Thyroid gland (tissue), 4 donors: ENCODE results near the gene ZCCHC18.

Experiments
- POLR2A ChIP-seq, 2 donors: fragments of 450-650 bp; IDR thresholded peaks; one replicate each; pipeline ENCODE4 v1.6.1; 2017; ENCODE audit warnings: antibody characterized with exemption in 2 of 2, mild to moderate bottlenecking in 2 of 2, moderate library complexity in 1 of 2
- TF ChIP-seq, protein P1 (sequence below), 6 experiments: fragments of 200-600 bp in 3 of 6; fragments of 450-650 bp in 3 of 6; sonication (generic) in 3 of 6; IDR thresholded peaks; one replicate each; pipeline ENCODE4 v1.5.1; 2016 to 2019; ENCODE audit warnings: antibody characterized with exemption in 6 of 6, mild to moderate bottlenecking in 2 of 6, inconsistent platforms in 1 of 6, moderate library complexity in 1 of 6

DNA sequence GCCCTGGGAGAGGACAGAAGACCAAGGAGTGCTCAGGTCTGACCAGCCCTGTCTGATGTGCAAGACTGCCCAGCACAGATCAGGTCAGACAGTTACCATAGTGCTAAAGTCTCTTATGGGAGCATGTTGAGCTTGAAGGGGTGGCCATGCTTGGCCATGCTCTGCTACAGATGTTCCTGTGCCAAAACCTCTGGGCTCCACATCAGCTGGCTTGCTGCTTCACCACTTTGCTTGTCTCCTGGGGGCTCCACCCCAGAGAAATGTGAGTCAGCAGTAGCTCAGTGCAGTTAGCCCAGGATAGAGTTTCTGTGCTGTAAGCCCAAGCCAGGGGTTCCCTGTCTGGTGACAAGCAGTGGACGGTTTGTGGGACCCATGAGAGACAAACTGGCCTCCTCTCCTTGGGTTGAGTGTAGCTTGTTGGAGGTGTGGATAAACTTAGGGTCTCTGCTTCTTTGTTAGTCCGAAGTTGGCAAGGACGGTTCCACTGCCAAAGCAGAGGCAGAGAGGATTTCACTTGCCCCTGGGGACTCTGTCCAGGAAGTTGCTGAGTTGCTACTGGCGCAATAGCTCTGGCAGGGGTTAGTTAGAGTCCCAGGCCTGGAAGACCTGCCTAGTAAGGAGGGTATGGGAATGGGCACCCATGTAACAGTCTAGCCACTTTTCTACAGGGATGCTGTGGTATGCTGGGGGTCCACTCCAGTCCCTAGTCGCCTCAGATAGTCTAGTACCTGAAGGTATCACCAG lies 27.6 kb upstream of the ZCCHC18 start:
- no peak for TF ChIP-seq POLR2A (IDR thresholded peaks at IDR 0.05)
- TF ChIP-seq, protein P1, sequence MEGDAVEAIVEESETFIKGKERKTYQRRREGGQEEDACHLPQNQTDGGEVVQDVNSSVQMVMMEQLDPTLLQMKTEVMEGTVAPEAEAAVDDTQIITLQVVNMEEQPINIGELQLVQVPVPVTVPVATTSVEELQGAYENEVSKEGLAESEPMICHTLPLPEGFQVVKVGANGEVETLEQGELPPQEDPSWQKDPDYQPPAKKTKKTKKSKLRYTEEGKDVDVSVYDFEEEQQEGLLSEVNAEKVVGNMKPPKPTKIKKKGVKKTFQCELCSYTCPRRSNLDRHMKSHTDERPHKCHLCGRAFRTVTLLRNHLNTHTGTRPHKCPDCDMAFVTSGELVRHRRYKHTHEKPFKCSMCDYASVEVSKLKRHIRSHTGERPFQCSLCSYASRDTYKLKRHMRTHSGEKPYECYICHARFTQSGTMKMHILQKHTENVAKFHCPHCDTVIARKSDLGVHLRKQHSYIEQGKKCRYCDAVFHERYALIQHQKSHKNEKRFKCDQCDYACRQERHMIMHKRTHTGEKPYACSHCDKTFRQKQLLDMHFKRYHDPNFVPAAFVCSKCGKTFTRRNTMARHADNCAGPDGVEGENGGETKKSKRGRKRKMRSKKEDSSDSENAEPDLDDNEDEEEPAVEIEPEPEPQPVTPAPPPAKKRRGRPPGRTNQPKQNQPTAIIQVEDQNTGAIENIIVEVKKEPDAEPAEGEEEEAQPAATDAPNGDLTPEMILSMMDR (IDR thresholded peaks at IDR 0.05): no peak
